ENCODE results near the gene APPBP2.
"Not testable (repeated sequence)": the region's sequence is repeated elsewhere in the genome, so short reads cannot be mapped to it uniquely, and the experiment has no call there.

GRCh38 chr17:60433021-60433997 is 92.7 kb downstream of the APPBP2 start:
- TF ChIP-seq POLR2A (IDR thresholded peaks at IDR 0.05), result not testable (repeated sequence)
- TF ChIP-seq, protein P1, sequence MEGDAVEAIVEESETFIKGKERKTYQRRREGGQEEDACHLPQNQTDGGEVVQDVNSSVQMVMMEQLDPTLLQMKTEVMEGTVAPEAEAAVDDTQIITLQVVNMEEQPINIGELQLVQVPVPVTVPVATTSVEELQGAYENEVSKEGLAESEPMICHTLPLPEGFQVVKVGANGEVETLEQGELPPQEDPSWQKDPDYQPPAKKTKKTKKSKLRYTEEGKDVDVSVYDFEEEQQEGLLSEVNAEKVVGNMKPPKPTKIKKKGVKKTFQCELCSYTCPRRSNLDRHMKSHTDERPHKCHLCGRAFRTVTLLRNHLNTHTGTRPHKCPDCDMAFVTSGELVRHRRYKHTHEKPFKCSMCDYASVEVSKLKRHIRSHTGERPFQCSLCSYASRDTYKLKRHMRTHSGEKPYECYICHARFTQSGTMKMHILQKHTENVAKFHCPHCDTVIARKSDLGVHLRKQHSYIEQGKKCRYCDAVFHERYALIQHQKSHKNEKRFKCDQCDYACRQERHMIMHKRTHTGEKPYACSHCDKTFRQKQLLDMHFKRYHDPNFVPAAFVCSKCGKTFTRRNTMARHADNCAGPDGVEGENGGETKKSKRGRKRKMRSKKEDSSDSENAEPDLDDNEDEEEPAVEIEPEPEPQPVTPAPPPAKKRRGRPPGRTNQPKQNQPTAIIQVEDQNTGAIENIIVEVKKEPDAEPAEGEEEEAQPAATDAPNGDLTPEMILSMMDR (IDR thresholded peaks at IDR 0.05), result not testable (repeated sequence)

All from thyroid gland (tissue), 4 donors.